Measurements from ENCODE around the gene DPH2.

DPH2 gene

DNA sequence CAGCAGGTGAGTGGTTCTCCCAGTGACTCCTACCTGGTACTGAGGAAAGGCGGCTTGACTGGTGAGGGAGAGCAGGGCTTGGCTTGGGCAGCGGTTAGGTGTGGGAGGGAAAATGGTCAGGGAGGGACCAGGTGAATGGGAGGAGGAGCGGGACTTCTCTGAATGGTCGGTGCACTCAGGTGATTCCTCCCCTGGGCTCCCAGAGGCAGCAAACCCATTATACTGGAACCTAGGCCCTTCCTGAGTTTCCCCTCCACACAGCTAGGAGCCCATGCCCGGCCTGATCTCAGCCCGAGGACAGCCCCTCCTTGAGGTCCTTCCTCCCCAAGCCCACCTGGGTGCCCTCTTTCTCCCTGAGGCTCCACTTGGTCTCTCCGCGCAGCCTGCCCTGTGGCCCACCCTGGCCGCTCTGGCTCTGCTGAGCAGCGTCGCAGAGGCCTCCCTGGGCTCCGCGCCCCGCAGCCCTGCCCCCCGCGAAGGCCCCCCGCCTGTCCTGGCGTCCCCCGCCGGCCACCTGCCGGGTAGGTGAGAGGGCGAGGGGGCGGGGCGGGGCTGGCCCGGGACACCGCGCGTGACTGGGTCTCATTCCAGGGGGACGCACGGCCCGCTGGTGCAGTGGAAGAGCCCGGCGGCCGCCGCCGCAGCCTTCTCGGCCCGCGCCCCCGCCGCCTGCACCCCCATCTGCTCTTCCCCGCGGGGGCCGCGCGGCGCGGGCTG, 33.9 kb upstream of the DPH2 start:
- DNase-seq (ENCODE audit: low read depth), result no peak
- TF ChIP-seq, protein P1, sequence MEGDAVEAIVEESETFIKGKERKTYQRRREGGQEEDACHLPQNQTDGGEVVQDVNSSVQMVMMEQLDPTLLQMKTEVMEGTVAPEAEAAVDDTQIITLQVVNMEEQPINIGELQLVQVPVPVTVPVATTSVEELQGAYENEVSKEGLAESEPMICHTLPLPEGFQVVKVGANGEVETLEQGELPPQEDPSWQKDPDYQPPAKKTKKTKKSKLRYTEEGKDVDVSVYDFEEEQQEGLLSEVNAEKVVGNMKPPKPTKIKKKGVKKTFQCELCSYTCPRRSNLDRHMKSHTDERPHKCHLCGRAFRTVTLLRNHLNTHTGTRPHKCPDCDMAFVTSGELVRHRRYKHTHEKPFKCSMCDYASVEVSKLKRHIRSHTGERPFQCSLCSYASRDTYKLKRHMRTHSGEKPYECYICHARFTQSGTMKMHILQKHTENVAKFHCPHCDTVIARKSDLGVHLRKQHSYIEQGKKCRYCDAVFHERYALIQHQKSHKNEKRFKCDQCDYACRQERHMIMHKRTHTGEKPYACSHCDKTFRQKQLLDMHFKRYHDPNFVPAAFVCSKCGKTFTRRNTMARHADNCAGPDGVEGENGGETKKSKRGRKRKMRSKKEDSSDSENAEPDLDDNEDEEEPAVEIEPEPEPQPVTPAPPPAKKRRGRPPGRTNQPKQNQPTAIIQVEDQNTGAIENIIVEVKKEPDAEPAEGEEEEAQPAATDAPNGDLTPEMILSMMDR (IDR thresholded peaks at IDR 0.05; ENCODE audit: low read length, missing control alignments), result no peak
- no peak overlapping the region for H3K4me3 ChIP-seq (replicated peaks; ENCODE audit: low read depth, low read length)

DNA sequence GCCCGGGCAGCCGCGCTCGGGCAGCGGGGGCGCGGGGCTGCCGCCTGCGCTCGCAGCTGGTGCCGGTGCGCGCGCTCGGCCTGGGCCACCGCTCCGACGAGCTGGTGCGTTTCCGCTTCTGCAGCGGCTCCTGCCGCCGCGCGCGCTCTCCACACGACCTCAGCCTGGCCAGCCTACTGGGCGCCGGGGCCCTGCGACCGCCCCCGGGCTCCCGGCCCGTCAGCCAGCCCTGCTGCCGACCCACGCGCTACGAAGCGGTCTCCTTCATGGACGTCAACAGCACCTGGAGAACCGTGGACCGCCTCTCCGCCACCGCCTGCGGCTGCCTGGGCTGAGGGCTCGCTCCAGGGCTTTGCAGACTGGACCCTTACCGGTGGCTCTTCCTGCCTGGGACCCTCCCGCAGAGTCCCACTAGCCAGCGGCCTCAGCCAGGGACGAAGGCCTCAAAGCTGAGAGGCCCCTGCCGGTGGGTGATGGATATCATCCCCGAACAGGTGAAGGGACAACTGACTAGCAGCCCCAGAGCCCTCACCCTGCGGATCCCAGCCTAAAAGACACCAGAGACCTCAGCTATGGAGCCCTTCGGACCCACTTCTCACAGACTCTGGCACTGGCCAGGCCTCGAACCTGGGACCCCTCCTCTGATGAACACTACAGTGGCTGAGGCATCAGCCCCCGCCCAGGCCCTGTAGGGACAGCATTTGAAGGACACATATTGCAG, 33.2 kb upstream of the DPH2 start:
- peak; percentile 20 for DNase-seq (ENCODE audit: low read depth)
- TF ChIP-seq, protein P1 (IDR thresholded peaks at IDR 0.05; ENCODE audit: low read length, missing control alignments), result no peak
- H3K4me3 ChIP-seq (replicated peaks; ENCODE audit: low read depth, low read length), result no peak overlapping the region

DNA sequence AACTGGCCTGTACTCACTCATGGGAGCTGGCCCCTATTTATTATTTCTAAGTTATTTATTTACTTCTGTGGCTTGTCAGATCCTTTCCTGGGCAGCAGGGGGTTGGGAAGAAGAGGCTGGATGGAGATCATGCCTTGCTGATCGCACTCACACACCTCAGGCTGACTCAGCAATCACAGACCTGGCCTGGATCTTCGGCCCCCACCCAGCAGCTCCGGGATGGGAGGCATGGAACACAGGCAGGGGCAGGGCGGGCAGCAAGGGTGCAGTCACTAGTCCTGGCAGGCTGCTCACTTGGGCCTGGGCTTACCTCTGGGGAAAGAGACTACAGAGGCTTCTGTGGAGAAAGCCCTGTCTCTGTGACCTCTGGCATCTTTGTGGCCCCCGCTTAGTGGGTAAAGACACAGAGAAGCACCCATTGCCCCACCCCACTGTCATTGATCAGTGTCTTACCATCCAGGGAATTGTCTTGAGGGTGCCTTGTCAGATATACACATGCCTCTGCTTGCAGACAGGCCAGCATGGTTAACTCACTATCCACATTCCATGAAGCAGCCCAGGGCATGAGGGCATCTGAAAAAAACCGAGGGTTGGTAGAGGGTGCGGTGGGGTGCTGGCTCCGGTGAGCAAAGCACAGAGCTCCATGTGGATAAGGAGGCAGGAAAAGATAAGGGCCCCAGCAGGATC, 32.5 kb upstream of the DPH2 start:
- TF ChIP-seq, protein P1 (IDR thresholded peaks at IDR 0.05; ENCODE audit: low read length, missing control alignments), result no peak
- no peak for DNase-seq (ENCODE audit: low read depth)
- no peak overlapping the region for H3K4me3 ChIP-seq (replicated peaks; ENCODE audit: low read depth, low read length)

DNA sequence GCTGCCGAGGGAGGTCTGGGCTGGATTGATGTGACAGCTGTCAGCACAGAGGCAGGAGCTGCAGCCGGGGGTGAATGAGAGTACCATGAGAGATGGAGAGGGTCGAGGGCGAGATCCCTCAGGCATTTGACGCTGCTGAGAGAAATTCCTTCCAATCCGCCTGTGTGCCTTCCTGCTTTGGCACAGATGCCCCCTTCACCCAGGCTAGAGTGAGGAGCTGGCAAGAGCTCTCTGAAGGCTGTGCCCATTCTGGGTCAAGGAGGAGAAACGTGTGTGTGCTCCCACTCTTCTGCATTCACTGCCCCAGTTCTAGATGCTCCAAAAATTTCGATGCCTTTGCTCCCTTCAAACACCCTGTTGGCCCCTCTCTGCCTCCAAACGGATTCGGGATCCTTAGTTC, 31.4 kb upstream of the DPH2 start:
- H3K4me3 ChIP-seq (replicated peaks; ENCODE audit: low read depth, low read length), result no peak overlapping the region
- no peak for DNase-seq (ENCODE audit: low read depth)
- TF ChIP-seq, protein P1 (IDR thresholded peaks at IDR 0.05; ENCODE audit: low read length, missing control alignments), result no peak

DNA sequence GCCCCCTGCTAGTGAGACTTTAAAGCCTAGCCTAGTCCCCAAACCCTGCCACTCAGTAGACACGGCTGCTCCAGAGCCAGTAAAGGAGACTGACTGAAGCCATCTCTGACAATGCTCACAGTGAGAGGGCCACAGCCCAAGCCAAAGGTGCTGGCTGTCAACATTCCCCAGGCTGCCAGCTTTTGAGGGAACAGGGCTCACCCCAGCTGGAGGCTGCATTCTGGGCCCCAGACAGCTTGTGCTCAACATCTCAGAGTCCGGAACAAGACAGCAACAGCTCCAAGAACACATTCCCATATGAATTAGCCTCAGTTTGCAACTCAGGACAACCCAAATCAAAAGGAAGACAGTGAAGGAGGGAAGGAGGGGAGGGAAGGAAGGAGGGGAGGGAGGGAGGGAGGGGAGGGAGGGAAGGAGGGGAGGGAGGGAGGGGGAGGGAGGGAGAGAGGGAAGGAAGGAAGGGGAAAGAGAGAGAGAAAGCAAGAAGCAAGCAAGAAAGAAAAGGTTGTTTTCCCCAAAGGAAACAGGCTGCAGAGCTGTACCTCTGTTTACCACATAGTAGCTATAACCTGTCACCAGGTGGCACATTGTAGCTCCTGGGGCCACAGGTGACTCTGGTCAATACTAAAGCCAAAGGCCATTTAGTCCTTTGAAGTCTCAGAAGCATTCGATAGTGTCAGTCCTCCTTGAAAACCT, 30.8 kb upstream of the DPH2 start:
- TF ChIP-seq, protein P1 (IDR thresholded peaks at IDR 0.05; ENCODE audit: low read length, missing control alignments), result no peak
- no peak for DNase-seq (ENCODE audit: low read depth)
- no peak overlapping the region for H3K4me3 ChIP-seq (replicated peaks; ENCODE audit: low read depth, low read length)

DNA sequence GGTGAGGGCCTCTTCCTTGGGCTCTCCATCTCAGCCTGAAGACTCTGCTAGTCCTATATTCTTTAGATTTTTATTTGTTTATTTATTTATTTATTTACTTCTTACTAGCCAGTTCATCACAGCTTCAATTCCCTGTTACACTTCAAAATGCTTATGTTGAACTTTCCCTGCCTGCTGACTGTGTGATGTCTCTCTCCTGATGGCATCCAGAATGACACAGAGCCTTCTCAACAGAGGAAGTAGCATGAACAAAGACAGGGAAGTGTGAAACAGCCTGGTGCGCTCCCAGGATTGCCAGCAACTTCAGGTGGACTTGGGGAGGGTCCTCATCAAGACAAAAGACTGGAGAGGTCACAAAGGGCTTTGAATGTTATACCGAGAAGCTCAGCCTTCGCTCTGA, 27.4 kb upstream of the DPH2 start:
- H3K4me3 ChIP-seq (replicated peaks; ENCODE audit: low read depth, low read length), result no peak overlapping the region
- no peak for DNase-seq (ENCODE audit: low read depth)
- TF ChIP-seq, protein P1 (IDR thresholded peaks at IDR 0.05; ENCODE audit: low read length, missing control alignments), result no peak
